GM19455 (cell line): ENCODE results near the gene STK17A.

Experiments
- ATAC-seq: cut with Tn5 transposase; IDR thresholded peaks from one replicate; pipeline ENCODE4 v1.9.1; 2021; ENCODE audit not compliant: unreplicated experiment

The STK17A gene

GRCh38 chr7:43582503-43583423, at the start of gene STK17A:
Gene STK17A (plus strand): TSS chr7:43583108. CDS start chr7:43583244, 136 bp downstream.
- peak; percentile 72 for ATAC-seq

- ATAC-seq = no peak
Observed at GRCh38 chr7:43533801-43534479, 49.0 kb upstream of the STK17A start.

- ATAC-seq = no peak
Observed at GRCh38 chr7:43535031-43535451, 47.9 kb upstream of the STK17A start.

DNA sequence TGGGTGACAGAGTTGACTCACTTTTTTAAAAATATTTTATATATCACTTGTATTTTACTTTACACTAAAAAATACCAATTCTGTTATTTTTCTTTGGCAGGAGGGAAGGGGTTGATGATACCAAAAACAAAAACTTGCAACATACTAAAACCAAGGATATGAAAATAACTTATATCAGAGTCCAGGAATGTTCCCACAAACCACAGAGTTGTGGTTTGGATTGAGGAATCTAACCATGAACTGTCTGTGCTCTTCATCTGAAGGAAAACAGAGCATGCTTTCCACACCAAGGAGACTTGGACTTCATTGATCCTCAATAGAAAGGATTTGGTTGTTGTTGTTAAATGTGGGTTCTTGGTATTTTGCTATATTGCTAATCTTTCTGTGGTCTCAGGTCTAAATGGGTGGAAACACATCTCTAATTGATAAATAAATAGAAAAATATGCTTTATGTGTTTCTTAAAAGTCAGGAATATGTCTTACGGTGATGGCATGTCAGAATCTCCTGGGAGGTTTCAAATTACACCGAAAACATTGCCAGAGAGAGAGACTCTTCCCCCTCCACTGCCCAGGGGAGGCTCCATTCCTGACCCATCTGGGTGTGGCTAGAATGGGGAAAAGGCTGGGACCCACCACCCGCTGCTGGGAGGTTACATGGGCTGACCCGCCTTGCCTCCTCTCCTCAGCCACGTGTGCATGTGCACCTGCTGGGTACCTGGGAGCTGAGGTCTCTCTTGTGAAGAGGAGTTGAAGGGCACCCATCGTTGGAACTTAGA, 46.9 kb upstream of the STK17A start:
- no peak for ATAC-seq

DNA sequence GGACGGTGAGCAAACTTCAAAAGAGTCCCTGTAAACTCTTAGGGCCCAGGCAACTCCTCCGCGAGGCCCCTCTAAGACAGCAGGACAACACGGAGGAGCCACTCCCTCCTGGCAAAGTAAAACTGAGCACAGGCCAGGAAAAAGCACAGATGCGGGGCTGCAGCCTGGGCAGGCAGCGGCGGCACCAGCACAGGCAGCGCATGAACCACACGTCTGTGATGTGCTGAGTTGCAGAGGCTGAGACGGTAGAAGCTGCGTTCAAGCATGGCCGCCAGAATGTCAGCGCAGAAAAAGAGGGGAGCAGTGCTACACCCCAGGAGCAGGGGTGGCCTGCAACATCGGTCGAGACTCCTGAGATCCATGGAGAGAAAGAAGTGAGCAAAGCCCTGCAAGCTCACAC, 46.1 kb upstream of the STK17A start:
- no peak for ATAC-seq

DNA sequence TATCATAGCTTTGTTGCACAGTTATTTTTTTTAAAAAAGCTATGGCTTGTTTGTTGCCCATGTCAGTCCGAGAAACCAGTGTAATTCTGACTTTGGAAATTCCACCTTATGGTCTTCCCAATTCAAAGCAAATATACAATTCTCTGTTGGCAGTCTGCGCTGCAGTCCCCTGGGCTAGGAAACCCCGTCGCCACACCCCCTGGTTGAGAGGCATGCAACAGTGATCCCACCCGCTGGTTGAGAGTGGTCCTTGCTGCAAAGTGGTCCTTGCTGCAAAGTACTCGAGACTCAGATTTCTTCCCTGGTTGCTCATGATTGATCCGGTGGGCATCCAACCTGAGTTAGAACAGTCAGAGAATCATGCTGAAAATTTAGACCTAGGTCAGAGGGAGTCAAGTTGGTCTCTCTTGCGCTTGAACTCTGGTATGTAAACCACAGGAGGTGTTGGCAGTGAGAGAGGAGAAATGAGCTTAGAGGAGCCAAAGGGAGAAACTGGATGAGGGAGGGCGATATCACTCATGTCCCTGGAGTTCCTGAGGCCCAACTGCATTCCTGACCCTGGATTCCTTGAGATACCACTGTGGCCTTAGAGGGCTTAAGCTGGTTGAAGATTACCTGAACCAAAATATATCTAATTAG, 45.0 kb upstream of the STK17A start:
- ATAC-seq = no peak

DNA sequence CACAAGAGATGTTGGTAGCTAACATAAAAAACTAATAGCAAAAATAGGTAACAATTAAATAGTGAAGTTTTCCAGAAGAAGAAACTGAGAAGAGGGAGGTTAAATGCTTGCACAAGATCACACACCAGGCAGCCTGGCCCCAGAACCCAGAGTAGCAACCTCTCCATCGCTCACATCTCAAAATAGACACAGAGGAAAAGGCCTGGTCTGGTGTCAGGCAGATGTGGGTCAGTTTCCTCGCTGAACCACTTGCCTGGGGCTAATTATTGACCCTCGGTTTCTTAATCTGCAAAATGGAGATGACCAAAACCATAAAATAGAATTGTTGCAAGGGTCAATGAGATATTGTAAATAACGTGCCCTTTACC, 44.5 kb upstream of the STK17A start:
- no peak for ATAC-seq

- ATAC-seq = no peak
Observed at GRCh38 chr7:43540471-43540870, 42.4 kb upstream of the STK17A start.

GRCh38 chr7:43542716-43543115, 40.2 kb upstream of the STK17A start:
- ATAC-seq = no peak

DNA sequence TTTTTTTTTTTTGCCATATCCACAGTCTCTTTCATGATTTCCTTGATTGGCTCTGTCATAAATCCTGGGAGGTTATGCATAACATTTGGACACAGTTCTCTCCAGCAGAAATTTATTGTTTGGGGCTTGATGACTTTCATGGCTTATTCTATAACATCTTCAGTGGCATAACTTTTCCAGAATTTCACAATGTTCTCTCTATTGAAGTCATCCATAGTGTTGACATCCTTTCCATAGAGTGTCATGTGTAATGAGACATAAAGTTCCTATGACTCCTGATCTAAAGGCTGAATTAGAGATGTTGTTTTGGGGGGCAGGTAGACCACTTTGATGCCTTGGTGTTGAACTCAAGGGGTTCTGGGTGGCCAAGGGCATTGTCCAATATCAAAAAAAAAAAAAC, 36.7 kb upstream of the STK17A start:
- ATAC-seq = no peak

GRCh38 chr7:43550427-43550826, 32.5 kb upstream of the STK17A start:
- ATAC-seq = no peak

DNA sequence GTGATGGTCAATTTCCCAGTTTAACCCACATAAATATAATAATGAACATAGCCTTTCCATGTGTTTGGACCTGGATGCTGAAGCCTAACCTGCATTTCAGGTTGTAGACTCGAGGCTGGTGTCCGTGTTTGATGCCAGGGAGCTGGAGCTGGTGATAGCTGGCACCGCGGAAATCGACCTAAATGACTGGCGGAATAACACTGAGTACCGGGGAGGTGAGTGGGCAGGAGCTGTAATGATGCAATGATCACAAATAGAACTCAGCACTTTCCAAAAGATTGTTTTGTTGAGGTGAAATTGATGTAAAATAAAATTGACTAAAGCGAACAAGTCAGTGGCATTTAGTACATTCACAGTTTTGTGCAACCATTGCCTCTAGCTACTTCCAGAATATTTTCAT, 30.8 kb upstream of the STK17A start:
- no peak for ATAC-seq

DNA sequence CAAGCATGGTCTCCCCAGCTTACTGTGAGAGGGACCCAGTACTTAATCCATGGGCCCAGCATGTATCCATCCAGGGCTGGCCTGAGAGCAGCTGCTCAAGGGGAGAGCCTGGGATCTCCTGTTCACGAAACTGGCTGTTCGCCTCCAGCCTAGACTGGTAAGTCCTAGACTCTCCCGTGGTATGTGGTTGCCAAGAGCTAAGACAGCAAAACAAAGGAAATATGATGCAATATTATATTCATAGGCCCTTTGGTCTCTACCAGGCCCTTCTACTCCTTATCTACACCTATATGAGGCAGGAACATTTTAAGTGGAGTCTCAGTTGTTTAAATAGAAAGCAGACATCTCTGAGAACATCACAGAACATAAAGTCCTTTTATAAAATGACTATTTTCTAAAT, 28.9 kb upstream of the STK17A start:
- ATAC-seq = no peak

DNA sequence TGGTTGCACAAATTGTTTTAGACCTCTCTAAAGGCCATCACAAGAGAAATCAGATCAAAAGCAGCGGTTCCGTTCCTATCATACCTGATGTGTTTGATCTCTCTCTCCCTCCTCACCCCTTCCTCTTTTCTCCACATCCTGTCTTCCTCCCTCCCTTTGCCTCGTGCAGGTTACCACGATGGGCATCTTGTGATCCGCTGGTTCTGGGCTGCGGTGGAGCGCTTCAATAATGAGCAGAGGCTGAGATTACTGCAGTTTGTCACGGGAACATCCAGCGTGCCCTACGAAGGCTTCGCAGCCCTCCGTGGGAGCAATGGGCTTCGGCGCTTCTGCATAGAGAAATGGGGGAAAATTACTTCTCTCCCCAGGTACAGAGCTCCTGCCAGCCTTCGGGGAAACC, 28.5 kb upstream of the STK17A start:
- ATAC-seq = no peak

DNA sequence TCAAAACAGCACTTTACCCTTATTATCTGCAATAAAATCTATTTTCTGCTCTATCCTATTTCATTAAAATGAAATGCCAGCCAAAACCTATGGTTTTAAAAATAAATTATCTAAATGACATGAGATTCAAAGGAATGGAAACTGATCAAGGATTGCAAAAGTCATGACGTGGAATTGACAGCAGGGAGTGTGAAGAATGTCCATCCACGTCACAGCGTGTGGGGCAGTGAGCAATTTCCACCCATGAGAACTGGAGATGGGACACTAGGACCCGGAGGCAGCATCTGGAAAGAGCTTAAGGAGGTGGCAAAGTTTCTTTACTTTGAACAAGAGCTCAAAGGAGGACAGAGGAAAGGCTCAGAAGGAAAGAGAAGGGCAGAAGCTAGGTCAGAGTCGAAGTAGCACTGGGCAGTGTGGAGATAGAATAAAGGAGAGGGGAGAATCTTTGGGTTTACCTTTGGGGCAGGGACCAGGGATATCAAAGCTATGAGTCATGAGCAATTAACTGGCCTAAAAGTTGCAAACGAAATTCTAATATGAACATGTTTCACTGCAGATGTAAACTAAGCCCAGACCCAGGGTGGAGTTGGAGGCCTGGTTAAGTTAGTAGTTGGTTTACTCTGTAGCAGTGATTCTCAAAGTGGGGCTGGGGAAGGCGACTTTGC, 24.9 kb upstream of the STK17A start:
- no peak for ATAC-seq

GRCh38 chr7:43559171-43559945, 23.6 kb upstream of the STK17A start:
- no peak for ATAC-seq

GRCh38 chr7:43559946-43560335, 23.0 kb upstream of the STK17A start:
- no peak for ATAC-seq

DNA sequence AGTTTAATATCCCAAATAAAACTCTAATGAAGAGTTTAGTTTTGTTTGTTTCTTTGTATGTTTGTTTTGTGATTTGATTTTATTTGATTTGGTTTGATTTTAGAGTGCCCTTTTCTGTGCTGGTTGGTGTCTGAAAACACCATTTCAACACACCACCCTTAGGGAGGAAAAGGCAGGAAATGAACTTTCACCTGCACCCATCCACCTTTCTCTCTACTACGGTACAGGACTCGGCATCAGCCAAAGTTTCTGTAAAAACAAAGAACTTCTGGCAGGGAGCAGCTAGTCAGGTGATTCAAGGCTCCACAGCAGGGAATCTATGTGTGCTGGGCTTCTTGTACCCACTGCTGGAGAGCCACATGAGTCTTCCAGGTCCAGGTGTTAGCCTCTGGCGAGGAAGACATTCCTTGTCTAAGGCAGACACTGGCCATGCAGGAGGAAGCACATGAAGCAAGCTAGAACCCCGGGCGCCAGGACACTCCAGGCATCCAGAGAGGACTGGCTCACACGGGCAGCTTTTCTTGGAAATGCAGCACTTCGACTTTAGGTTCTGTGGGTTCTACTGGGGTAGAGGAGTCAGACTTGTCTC, 22.1 kb upstream of the STK17A start:
- ATAC-seq = no peak

DNA sequence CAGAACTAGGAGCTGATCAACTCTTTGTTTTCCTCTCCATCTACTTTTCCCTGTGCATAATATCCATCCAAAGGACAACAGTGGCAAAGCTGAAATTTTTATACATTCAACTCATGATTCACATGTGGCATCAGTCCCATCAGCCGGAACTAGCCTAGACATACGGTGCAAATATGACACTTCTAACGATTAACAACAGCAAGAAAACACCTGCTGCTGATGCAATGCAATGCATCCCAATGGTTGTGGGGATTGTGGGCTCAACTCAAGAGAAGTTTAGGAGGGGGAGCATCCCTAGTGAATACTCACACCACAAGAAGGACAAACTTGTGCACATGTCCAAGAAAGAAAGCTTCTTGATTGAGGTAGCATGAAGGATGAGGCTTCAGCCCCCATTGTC, 20.5 kb upstream of the STK17A start:
- no peak for ATAC-seq
